ENCODE data around the gene COL28A1.

- TF ChIP-seq CTCF (IDR thresholded peaks at IDR 0.05) (peak; percentile 28 to 84 (median 74)), POLR2A (IDR thresholded peaks at IDR 0.05) (no peak)
Observed at GRCh38 chr7:7424151-7424873, 111.4 kb downstream of the COL28A1 start.

Measured in prostate gland (tissue), 2 donors.